ENCODE measurements around the gene ZGLP1. TPM values are rescaled to one million over a fixed set of nuclear protein-coding genes. Genes with fewer than 3 reads are reported as not detected.

The ZGLP1 gene
- total RNA-seq, 1 experiment from 2014 or later, result 5.0 TPM

DNA sequence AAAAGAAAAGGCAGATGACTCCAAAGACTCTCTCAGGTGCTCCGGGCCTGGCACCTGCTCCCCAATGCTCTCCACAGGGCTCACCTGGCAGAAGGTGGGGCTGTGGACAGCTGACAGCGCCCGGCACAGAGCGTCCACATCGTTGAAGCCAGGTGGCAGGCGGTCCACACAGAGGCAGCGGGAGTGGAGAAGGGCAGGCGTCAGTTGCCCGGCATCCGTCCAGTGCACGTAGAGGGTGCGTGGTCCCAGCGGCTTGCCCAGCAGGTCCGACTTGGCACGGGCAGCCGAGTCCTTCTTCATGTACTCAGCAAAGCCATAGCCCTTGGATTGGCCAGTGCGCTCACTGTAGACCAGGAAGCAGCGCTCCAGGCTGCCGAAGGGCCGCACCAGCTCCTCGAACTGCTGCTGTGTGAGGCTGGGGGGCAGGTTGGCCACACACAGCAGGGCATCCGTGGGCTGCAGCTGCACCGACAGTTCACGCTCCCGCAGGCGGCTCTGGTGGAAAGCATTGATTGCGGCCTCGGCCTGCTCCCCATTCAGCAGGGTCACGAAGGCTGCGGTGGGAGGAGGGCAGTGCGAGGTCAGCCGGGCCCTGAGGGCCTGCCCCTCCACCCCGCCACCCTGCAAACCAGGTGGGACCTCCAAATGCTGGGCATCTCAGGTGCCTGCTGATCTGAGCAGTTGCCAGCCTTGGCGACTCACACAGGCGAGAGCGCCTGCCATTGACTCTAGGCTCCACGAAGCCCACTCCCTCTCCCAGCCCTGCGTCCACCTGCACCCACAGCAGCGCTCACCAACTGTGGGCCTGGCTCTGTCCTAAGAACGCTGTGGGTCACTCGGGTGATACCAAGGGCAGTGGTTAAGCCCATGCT, 19.2 kb upstream of the ZGLP1 start:
- Histone ChIP-seq H3K9me2 (ENCODE audit: insufficient read depth) (no peaks in the 10 kb centered on the region), H3K9me3 (ENCODE audit: control insufficient read depth in 1 of 2, insufficient read depth in 1 of 2, low read depth in 1 of 2, low read length in 2 of 2) (no peaks in the 10 kb centered on the region), H3K79me2 (ENCODE audit: insufficient read depth, low read length) (peaks cover 57% of the 10 kb centered on the region), H3K36me3 (ENCODE audit: control insufficient read depth in 1 of 2, insufficient read depth in 2 of 2, low read length in 2 of 2) (peaks cover 30 to 44% of the 10 kb centered on the region in 2 experiments), H2AFZ (ENCODE audit: low read depth, low read length, poor library complexity, severe bottlenecking) (no peak overlapping the region), H4K20me1 (ENCODE audit: insufficient read depth) (no peaks in the 10 kb centered on the region), H3K9ac (ENCODE audit: low read length) (no peak overlapping the region), H3K27me3 (ENCODE audit: insufficient read depth, low read length) (no peaks in the 10 kb centered on the region), H3K27ac (ENCODE audit: low read depth, low read length) (no peak overlapping the region), H3K4me3 (replicated peaks in 1 of 2; ENCODE audit: low read depth in 1 of 2, low read length in 2 of 2) (no peak overlapping the region), H3K4me1 (ENCODE audit: control insufficient read depth in 1 of 2, insufficient read depth in 2 of 2, low read length in 2 of 2) (peaks cover 6 to 11% of the 10 kb centered on the region in 2 experiments; a peak in 3 of 4 replicates), H3K4me2 (ENCODE audit: low read length) (no peak overlapping the region)
- no TSS peak for BruUV-seq (replicated peaks)
- DNase-seq (ENCODE audit: low read depth, low spot score) (no peak), ATAC-seq (no peak)
- TF ChIP-seq RAD21 (IDR thresholded peaks at IDR 0.05; ENCODE audit: low read depth) (no peak), MAX (IDR thresholded peaks at IDR 0.05) (no peak), POLR2A (IDR thresholded peaks at IDR 0.05; ENCODE audit: borderline replicate concordance, extremely low read depth, insufficient read depth, insufficient read length) (no peak), SIN3A (IDR thresholded peaks at IDR 0.05; ENCODE audit: low read depth) (no peak), ZBTB33 (IDR thresholded peaks at IDR 0.05; ENCODE audit: extremely low read depth, insufficient replicate concordance, low read length) (no peak), EZH2phosphoT487 (IDR thresholded peaks at IDR 0.05; ENCODE audit: borderline replicate concordance) (no peak), YY1 (IDR thresholded peaks at IDR 0.05; ENCODE audit: extremely low read depth, insufficient replicate concordance, low read depth, low read length) (no peak), SRF (IDR thresholded peaks at IDR 0.05; ENCODE audit: low read depth) (no peak), POLR2AphosphoS5 (IDR thresholded peaks at IDR 0.05; ENCODE audit: low read depth, low read length) (no peak), EZH2 (IDR thresholded peaks at IDR 0.05) (no peak), CEBPB (IDR thresholded peaks at IDR 0.05; ENCODE audit: low read depth) (no peak), CBX3 (IDR thresholded peaks at IDR 0.05; ENCODE audit: low read depth) (no peak), ZNF274 (IDR thresholded peaks at IDR 0.05; ENCODE audit: low read depth, low read length) (no peak)
- TF ChIP-seq, protein P1, sequence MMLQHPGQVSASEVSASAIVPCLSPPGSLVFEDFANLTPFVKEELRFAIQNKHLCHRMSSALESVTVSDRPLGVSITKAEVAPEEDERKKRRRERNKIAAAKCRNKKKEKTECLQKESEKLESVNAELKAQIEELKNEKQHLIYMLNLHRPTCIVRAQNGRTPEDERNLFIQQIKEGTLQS (IDR thresholded peaks at IDR 0.05), result no peak
- RAD21 ChIA-PET (ENCODE audit: low non-redundant PET in 1 of 2, low total read pairs in 2 of 2, uncharacterized antibody in 2 of 2, unreplicated experiment in 2 of 2), result no interaction called here
- CTCF ChIA-PET, result no interaction called here
- intact Hi-C loops (cut with micrococcal nuclease), result no loop called here
- POLR2A ChIA-PET, result no interaction called here

Measured in HCT116 (cell line).